IMR-90 (cell line): ENCODE data around the gene ATF7IP2. TPM values are rescaled to one million over a fixed set of nuclear protein-coding genes. Genes with fewer than 3 reads are reported as not detected.
A peak's percentile ranks its signal among the peaks of the same experiment; 100 is the strongest.

Experiments used
- ATAC-seq: fragments of 200-7000 bp; cut with Tn5 transposase; 2 replicates; pipeline ENCODE4 v1.9.1; 2020; ENCODE audit warnings: low read depth, mild to moderate bottlenecking, moderate library complexity
- Bru-seq: library from RNA; stranded (reverse); fragments of 400-500 nt; gene quantifications from one replicate; lab custom pipeline; 2021; lab: Mats Ljungman, UMichigan
- BruChase-seq, 2 experiments: library from RNA; stranded (reverse); fragments of 400-500 nt; gene quantifications; one replicate each; lab custom pipeline; 2021; lab: Mats Ljungman, UMichigan
- BruUV-seq: library from RNA; stranded (reverse); fragments of 400-500 nt; replicated peaks from 2 replicates; lab custom pipeline; 2021; lab: Mats Ljungman, UMichigan
- CTCF ChIA-PET: fragments of 300-600 bp; formaldehyde crosslinking; extraction: SDS; loops from one replicate; lab custom pipeline; 2021; ENCODE audit warnings: antibody characterized with exemption; lab: Yijun Ruan, JAX
- POLR2A ChIA-PET: fragments of 300-600 bp; sonication (Branson Sonifier 250); formaldehyde crosslinking; loops from one replicate; lab custom pipeline; 2022; ENCODE audit warnings: antibody characterized with exemption; ENCODE audit not compliant: unreplicated experiment; lab: Charles Lee
- DNase-seq: peaks from one replicate; pipeline ENCODE4 v3.0.0; 2013
- H2AFZ ChIP-seq: replicated peaks from 2 replicates; pipeline ENCODE3; 2013; ENCODE audit warnings: low read length, mild to moderate bottlenecking; ENCODE audit not compliant: poor library complexity
- H2AK5ac ChIP-seq: 2 replicates; pipeline ENCODE4 v1.6.1; 2013; ENCODE audit warnings: low read depth, low read length, inconsistent platforms
- H2AK9ac ChIP-seq: replicated peaks from 2 replicates; pipeline ENCODE3; 2013; ENCODE audit warnings: mild to moderate bottlenecking, low read depth, low read length, moderate library complexity; ENCODE audit not compliant: poor library complexity
- H2BK120ac ChIP-seq: 2 replicates; pipeline ENCODE4 v1.6.1; 2013; ENCODE audit warnings: low read depth, low read length, inconsistent platforms
- H2BK15ac ChIP-seq: 3 replicates; pipeline ENCODE4 v1.6.1; 2013; ENCODE audit warnings: low read depth, low read length, inconsistent platforms
- H2BK20ac ChIP-seq: 2 replicates; pipeline ENCODE4 v1.6.1; 2013; ENCODE audit warnings: low read depth, mild to moderate bottlenecking, inconsistent platforms, low read length, moderate library complexity
- H2BK5ac ChIP-seq: 2 replicates; pipeline ENCODE4 v1.6.1; 2013; ENCODE audit warnings: mild to moderate bottlenecking, low read depth, low read length, inconsistent platforms; ENCODE audit not compliant: poor library complexity, severe bottlenecking
- H3K14ac ChIP-seq: replicated peaks from 2 replicates; pipeline ENCODE4 v1.6.1; 2013; ENCODE audit warnings: low read depth, low read length, inconsistent platforms
- H3K18ac ChIP-seq: 2 replicates; pipeline ENCODE4 v1.6.1; 2013; ENCODE audit warnings: low read depth, low read length, control low read depth
- H3K23ac ChIP-seq: 2 replicates; pipeline ENCODE4 v1.6.1; 2013; ENCODE audit warnings: low read depth, low read length, inconsistent platforms
- H3K27ac ChIP-seq: 2 replicates; pipeline ENCODE4 v1.5.1; 2013; ENCODE audit warnings: mild to moderate bottlenecking, control low read depth, low read length; ENCODE audit not compliant: insufficient read depth
- H3K27me3 ChIP-seq: 2 replicates; pipeline ENCODE4 v1.6.1; 2013; ENCODE audit warnings: low read length; ENCODE audit not compliant: control insufficient read depth, insufficient read depth
- H3K36me3 ChIP-seq: 2 replicates; pipeline ENCODE4 v1.6.1; 2013; ENCODE audit warnings: low read length, mixed read lengths; ENCODE audit not compliant: control insufficient read depth, insufficient read depth
- H3K4ac ChIP-seq: 2 replicates; pipeline ENCODE4 v1.6.1; 2013; ENCODE audit warnings: low read depth, low read length, inconsistent platforms
- H3K4me1 ChIP-seq: 2 replicates; pipeline ENCODE4 v1.6.1; 2013; ENCODE audit warnings: low read length, mixed read lengths; ENCODE audit not compliant: control insufficient read depth, insufficient read depth
- H3K4me2 ChIP-seq: 2 replicates; pipeline ENCODE4 v1.6.1; 2013; ENCODE audit warnings: low read depth, mild to moderate bottlenecking, control low read depth, low read length, moderate library complexity
- H3K4me3 ChIP-seq: 2 replicates; pipeline ENCODE4 v1.5.1; 2013; ENCODE audit warnings: low read depth, mild to moderate bottlenecking, control low read depth, low read length, moderate library complexity; ENCODE audit not compliant: insufficient read depth
- H3K56ac ChIP-seq: 2 replicates; pipeline ENCODE4 v1.6.1; 2013; ENCODE audit warnings: low read length, inconsistent platforms; ENCODE audit not compliant: insufficient read depth; ENCODE audit errors: extremely low read depth
- H3K79me1 ChIP-seq, 2 experiments: 2 replicates each; pipeline ENCODE4 v1.6.1; 2013; ENCODE audit warnings: low read length in 2 of 2, inconsistent platforms in 1 of 2, low read depth in 1 of 2
- H3K9ac ChIP-seq: 2 replicates; pipeline ENCODE4 v1.6.1; 2013; ENCODE audit warnings: low read depth, low read length, control low read depth
- H3K9me1 ChIP-seq: 2 replicates; pipeline ENCODE4 v1.6.1; 2013; ENCODE audit warnings: low read length, inconsistent platforms; ENCODE audit not compliant: insufficient read depth
- H3K9me3 ChIP-seq: 2 replicates; pipeline ENCODE4 v1.6.1; 2013; ENCODE audit warnings: low read length; ENCODE audit not compliant: control insufficient read depth, insufficient read depth
- H4K20me1 ChIP-seq: 2 replicates; pipeline ENCODE4 v1.6.1; 2013; ENCODE audit warnings: low read length, inconsistent platforms; ENCODE audit not compliant: insufficient read depth
- H4K5ac ChIP-seq: 2 replicates; pipeline ENCODE4 v1.6.1; 2013; ENCODE audit warnings: mild to moderate bottlenecking, low read depth, low read length, control low read depth
- H4K8ac ChIP-seq, 2 experiments: 2 replicates each; pipeline ENCODE4 v1.6.1; 2013; ENCODE audit warnings: low read depth in 2 of 2, low read length in 2 of 2, control low read depth in 1 of 2, inconsistent platforms in 1 of 2
- H4K91ac ChIP-seq: 2 replicates; pipeline ENCODE4 v1.6.1; 2013; ENCODE audit warnings: low read depth, low read length, inconsistent platforms; ENCODE audit not compliant: insufficient read depth
- MAFK ChIP-seq: IDR thresholded peaks from 2 replicates; pipeline ENCODE4 v1.6.1; 2012; ENCODE audit warnings: low read depth, low read length, improper control_type of control experiment
- NFE2L2 ChIP-seq: fragments of 150-350 bp; IDR thresholded peaks from 2 replicates; pipeline ENCODE4 v1.6.1; 2016; ENCODE audit warnings: low read depth, mild to moderate bottlenecking, low read length
- POLR2A ChIP-seq: IDR thresholded peaks from 2 replicates; pipeline ENCODE4 v1.6.1; 2012; ENCODE audit warnings: mild to moderate bottlenecking, low read depth, low read length
- RFX5 ChIP-seq: IDR thresholded peaks from 2 replicates; pipeline ENCODE4 v1.8.0; 2012; ENCODE audit warnings: low read depth, mild to moderate bottlenecking, low read length, moderate library complexity
- SMC3 ChIP-seq: fragments of 150-350 bp; IDR thresholded peaks from 2 replicates; pipeline ENCODE4 v1.6.1; 2016; ENCODE audit warnings: low read depth, mild to moderate bottlenecking, antibody characterized with exemption, low read length, moderate library complexity
- WGBS, 2 experiments: methylation state at CpG; one replicate each; pipeline versions ENCODE4 v1.1.5 to v1.1.7; 2013; ENCODE audit warnings: missing lambda C conversion rate in 2 of 2; ENCODE audit not compliant: insufficient read length in 1 of 2; ENCODE audit errors: extremely low coverage in 2 of 2; 5-methylcytosine and 5-hydroxymethylcytosine counted together
- dilution Hi-C: fragments of 300-500 bp; cut with HindIII; formaldehyde crosslinking; loops from one replicate; pipeline ENCODE4 v1.14.3; 2018; ENCODE audit warnings: low sequenced_read_pairs; ENCODE audit not compliant: unreplicated experiment
- in situ Hi-C: fragments of 300-500 bp; cut with MboI; formaldehyde crosslinking; loops from 3 replicates; pipeline ENCODE4 v1.14.3; 2019; ENCODE audit warnings: low sequenced_read_pairs, inconsistent platforms, mixed read lengths
- intact Hi-C: fragments of 100-400 bp; cut with micrococcal nuclease; formaldehyde crosslinking; loops from 2 replicates; pipeline ENCODE4 v1.10.0; 2022
- long read RNA-seq: library from polyadenylated mRNA; unstranded; transcript quantifications from one replicate; pipeline ENCODE4 v2.0.0, GENCODE V29; 2021; ENCODE audit not compliant: unreplicated experiment
- polyA plus RNA-seq, 3 experiments: library from polyadenylated mRNA; depleted of rRNA; stranded (reverse); fragments of >200 nt; gene quantifications; 2 replicates each; pipeline ENCODE4 v1.2.3, GENCODE V29; 2012; ENCODE audit warnings: low replicate concordance in 1 of 3
- total RNA-seq: library from RNA; depleted of rRNA; stranded (reverse); fragments of >200 nt; gene quantifications from 2 replicates; pipeline ENCODE4 v1.2.3, GENCODE V29; 2012; rRNA removed

The ATF7IP2 gene, protein sequence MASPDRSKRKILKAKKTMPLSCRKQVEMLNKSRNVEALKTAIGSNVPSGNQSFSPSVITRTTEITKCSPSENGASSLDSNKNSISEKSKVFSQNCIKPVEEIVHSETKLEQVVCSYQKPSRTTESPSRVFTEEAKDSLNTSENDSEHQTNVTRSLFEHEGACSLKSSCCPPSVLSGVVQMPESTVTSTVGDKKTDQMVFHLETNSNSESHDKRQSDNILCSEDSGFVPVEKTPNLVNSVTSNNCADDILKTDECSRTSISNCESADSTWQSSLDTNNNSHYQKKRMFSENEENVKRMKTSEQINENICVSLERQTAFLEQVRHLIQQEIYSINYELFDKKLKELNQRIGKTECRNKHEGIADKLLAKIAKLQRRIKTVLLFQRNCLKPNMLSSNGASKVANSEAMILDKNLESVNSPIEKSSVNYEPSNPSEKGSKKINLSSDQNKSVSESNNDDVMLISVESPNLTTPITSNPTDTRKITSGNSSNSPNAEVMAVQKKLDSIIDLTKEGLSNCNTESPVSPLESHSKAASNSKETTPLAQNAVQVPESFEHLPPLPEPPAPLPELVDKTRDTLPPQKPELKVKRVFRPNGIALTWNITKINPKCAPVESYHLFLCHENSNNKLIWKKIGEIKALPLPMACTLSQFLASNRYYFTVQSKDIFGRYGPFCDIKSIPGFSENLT
- total RNA-seq (2.7 and 2.8 TPM in 2 replicates), polyA plus RNA-seq (2012; rRNA removed) (2.5 and 3.6 TPM in 2 replicates), Bru-seq, nascent RNA (percentile 42 among the genes with signal in this experiment), BruChase-seq, experiment 1, labeled RNA remaining after a 6-hour chase (percentile 49 among the genes with signal in this experiment), BruChase-seq, experiment 2, labeled RNA remaining after a 2-hour chase (percentile 45 among the genes with signal in this experiment)
- 0.48 and 0.71 TPM in 2 replicates for polyA plus RNA-seq (2012; cell fraction: cytosol; rRNA removed)
- polyA plus RNA-seq (2012; cell fraction: nucleus; rRNA removed; ENCODE audit: low replicate concordance), result 1.4 and 11.4 TPM in 2 replicates
- long read RNA-seq, result 0 reads

DNA sequence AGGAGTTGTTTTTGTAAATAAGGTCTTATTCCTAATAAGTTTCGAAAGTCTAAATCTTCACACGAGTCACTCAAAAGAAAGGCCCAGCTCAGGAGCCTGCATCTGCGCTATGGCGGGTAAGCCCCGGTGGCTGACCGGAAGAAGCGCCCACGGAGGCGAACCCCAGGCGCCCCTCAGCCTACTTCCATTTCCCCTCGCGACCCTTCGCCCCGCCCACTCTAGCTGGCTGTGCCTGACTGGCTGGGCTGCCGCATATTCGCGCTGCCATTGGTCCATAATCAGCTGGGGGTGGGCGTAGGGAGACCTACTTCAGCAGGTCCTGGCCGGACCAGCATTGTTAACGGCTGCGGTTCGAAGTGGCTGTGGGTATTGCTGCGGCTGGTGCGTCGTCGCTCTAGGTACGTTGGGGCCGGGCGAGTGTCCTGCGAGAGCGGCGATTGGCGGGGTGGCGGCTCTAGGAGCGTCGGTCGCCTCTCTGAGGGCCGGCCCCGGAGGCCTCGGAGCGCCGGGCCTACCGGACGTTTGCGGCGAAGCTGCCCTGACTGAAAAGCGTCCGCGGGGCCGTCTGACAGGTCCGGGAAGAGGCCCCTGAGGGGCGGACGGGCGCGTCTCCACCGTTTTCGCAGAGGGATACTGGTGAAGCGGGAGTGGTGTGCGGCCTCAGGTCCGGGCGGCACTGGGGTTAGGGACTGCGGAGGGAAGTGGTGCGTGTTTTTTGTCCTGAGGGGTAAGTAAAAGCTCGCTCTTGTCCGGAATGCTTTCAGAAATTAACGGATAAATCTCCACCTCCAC lies at the start of gene ATF7IP2:
TSS of gene ATF7IP2 (plus strand) at position 337 of the 792 bp plus-strand sequence. CDS start 44,560 bp downstream, outside the sequence.
- Histone ChIP-seq H3K9me3 (0 out of 2 replicates have a peak, but pooled peaks cover 4% of the 10 kb centered on the region), H3K9ac (peak within 1 kb of the TSS; percentile 74), H3K56ac (no peak within 1 kb of the TSS), H3K14ac (no peak within 1 kb of the TSS), H3K4me1 (no peaks in the 10 kb centered on the region), H3K4ac (no peak within 1 kb of the TSS), H3K9me1 (no peaks in the 10 kb centered on the region), H3K27me3 (no peaks in the 10 kb centered on the region), H4K91ac (no peak within 1 kb of the TSS), H2BK120ac (no peak within 1 kb of the TSS), H3K79me1 (no peaks in the 10 kb centered on the region), H3K18ac (no peak within 1 kb of the TSS), H2BK15ac (no peak within 1 kb of the TSS), H4K5ac (no peak within 1 kb of the TSS), H3K4me2 (peak within 1 kb of the TSS; percentile 78), H2BK20ac (no peak within 1 kb of the TSS), H3K23ac (no peak within 1 kb of the TSS), H3K4me3 (peak within 1 kb of the TSS; percentile 72), H2AFZ (peak within 1 kb of the TSS; percentile 89), H3K27ac (no peak within 1 kb of the TSS), H2AK9ac (peak within 1 kb of the TSS; percentile 46), H4K20me1 (no peaks in the 10 kb centered on the region), H4K8ac (no peak within 1 kb of the TSS; a peak in 1 of 4 replicates), H2BK5ac (no peak within 1 kb of the TSS), H3K36me3 (no peaks in the 10 kb centered on the region), H2AK5ac (no peak within 1 kb of the TSS)
- BruUV-seq, result no TSS peak
- TF ChIP-seq SMC3, result no peak
- TF ChIP-seq MAFK, result no peak
- TF ChIP-seq NFE2L2, result no peak
- peak; percentile 68 for TF ChIP-seq POLR2A
- TF ChIP-seq RFX5, result no peak
- peak; percentile 98 for ATAC-seq
- in situ Hi-C loops, result no loop called here
- 4% methylated on average over 32 of the region's 66 CpGs; no CpG with 5 or more reads in 1 of the 2 experiments for WGBS, 2 experiments
- POLR2A ChIA-PET, result no interaction called here
- CTCF ChIA-PET, result interaction anchor here (0.6 to 0.7 kb wide), 3 partner anchors 94 to 1184 kb away, joined by 3 read pairs; no protein-coding TSS in a partner anchor
- dilution Hi-C loops, result no loop called here
- peak; percentile 77 for DNase-seq
- intact Hi-C loops, result no loop called here
